ENCODE results near the gene PMPCA.

DNA sequence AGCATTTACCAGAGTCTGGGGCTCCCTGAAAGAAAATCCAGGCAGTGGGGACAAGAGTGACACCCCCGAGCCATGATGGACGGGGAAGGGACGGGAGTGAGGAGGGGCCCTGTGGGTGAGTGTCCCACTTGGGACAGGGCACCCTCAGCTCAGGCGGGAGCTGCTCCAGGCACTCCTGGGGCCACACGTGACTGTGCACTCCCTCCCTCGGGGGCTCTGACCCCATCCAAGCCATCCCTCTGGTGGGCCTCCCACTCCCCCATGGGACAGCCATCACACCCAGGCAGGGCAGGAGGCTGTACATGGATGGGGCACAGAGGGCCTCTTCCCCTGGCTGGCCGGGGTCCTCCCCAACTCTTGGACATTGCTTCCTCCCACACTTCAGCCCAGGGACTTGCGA is 34.0 kb upstream of the PMPCA start:
- no peak for TF ChIP-seq FOXA1 (IDR thresholded peaks at IDR 0.05)
- TF ChIP-seq NFRKB (IDR thresholded peaks at IDR 0.05) = no peak
- TF ChIP-seq SUZ12 (IDR thresholded peaks at IDR 0.05) = no peak
- TF ChIP-seq SP1 (IDR thresholded peaks at IDR 0.05) = no peak
- TF ChIP-seq FOXM1 (IDR thresholded peaks at IDR 0.05; ENCODE audit: borderline replicate concordance) = no peak

Data from HEK293T (cell line).